Trophoblast cell (in vitro differentiated cells and primary cell): Measurements from ENCODE around the gene LPIN1.
"Not testable (repeated sequence)": the region's sequence is repeated elsewhere in the genome, so short reads cannot be mapped to it uniquely, and the experiment has no call there.

ENCODE experiments used
- DNase-seq, 2 donors: peaks; one replicate each; pipeline ENCODE4 v3.0.0-alpha.2; 2016
- H2AFZ ChIP-seq: 2 replicates; pipeline ENCODE4 v1.6.1; 2013; ENCODE audit warnings: low read length, moderate library complexity, mild to moderate bottlenecking; ENCODE audit not compliant: insufficient read depth, poor library complexity
- H2AK5ac ChIP-seq: 2 replicates; pipeline ENCODE4 v1.6.1; 2013; ENCODE audit warnings: mild to moderate bottlenecking, low read length
- H2BK120ac ChIP-seq: 2 replicates; pipeline ENCODE4 v1.6.1; 2013; ENCODE audit warnings: low read length, mild to moderate bottlenecking, moderate library complexity; ENCODE audit not compliant: insufficient read depth, poor library complexity
- H2BK12ac ChIP-seq: 2 replicates; pipeline ENCODE4 v1.6.1; 2013; ENCODE audit warnings: mild to moderate bottlenecking, low read length, moderate library complexity
- H2BK5ac ChIP-seq: 2 replicates; pipeline ENCODE4 v1.6.1; 2013; ENCODE audit warnings: low read length, low read depth, moderate library complexity, mild to moderate bottlenecking; ENCODE audit not compliant: poor library complexity
- H3K14ac ChIP-seq: 2 replicates; pipeline ENCODE4 v1.6.1; 2013; ENCODE audit warnings: mild to moderate bottlenecking, low read length
- H3K18ac ChIP-seq: 2 replicates; pipeline ENCODE4 v1.6.1; 2013; ENCODE audit warnings: mild to moderate bottlenecking, low read length
- H3K23ac ChIP-seq: 2 replicates; pipeline ENCODE4 v1.6.1; 2013; ENCODE audit warnings: low read length
- H3K27ac ChIP-seq: 2 replicates; pipeline ENCODE4 v1.5.1; 2013; ENCODE audit warnings: low read depth, mild to moderate bottlenecking, inconsistent platforms, low read length, moderate library complexity
- H3K27me3 ChIP-seq: 2 replicates; pipeline ENCODE4 v1.6.1; 2013; ENCODE audit warnings: inconsistent platforms, mild to moderate bottlenecking, low read length, moderate library complexity; ENCODE audit not compliant: insufficient read depth
- H3K36me3 ChIP-seq, 2 experiments: 1 replicate in 1 of 2; 2 replicates in 1 of 2; pipeline ENCODE4 v1.6.1; 2013; ENCODE audit warnings: low read length in 2 of 2, mild to moderate bottlenecking in 2 of 2, moderate library complexity in 1 of 2; ENCODE audit not compliant: insufficient read depth in 2 of 2, control insufficient read depth in 1 of 2
- H3K4ac ChIP-seq: 2 replicates; pipeline ENCODE4 v1.6.1; 2013; ENCODE audit warnings: low read depth, mild to moderate bottlenecking, low read length, moderate library complexity
- H3K4me1 ChIP-seq, 2 experiments: 1 replicate in 1 of 2; 2 replicates in 1 of 2; pipeline ENCODE4 v1.6.1; 2013; ENCODE audit warnings: low read length in 2 of 2, mild to moderate bottlenecking in 2 of 2, moderate library complexity in 1 of 2; ENCODE audit not compliant: insufficient read depth in 2 of 2, control insufficient read depth in 1 of 2
- H3K4me2 ChIP-seq: 2 replicates; pipeline ENCODE4 v1.6.1; 2013; ENCODE audit warnings: inconsistent platforms, mild to moderate bottlenecking, low read length, moderate library complexity
- H3K4me3 ChIP-seq: 2 replicates; pipeline ENCODE4 v1.5.1; 2013; ENCODE audit warnings: mild to moderate bottlenecking, low read depth, low read length, inconsistent platforms
- H3K79me1 ChIP-seq: one replicate; pipeline ENCODE4 v1.6.1; 2013; ENCODE audit warnings: low read length
- H3K79me2 ChIP-seq: 2 replicates; pipeline ENCODE4 v1.6.1; 2013; ENCODE audit warnings: low read length, mild to moderate bottlenecking; ENCODE audit not compliant: control insufficient read depth, insufficient read depth, poor library complexity
- H3K9ac ChIP-seq: 2 replicates; pipeline ENCODE4 v1.6.1; 2013; ENCODE audit warnings: mild to moderate bottlenecking, low read length
- H3K9me3 ChIP-seq: 2 replicates; pipeline ENCODE4 v1.6.1; 2013; ENCODE audit warnings: low read depth, mild to moderate bottlenecking, control low read depth, inconsistent platforms, low read length; ENCODE audit not compliant: insufficient read depth
- H4K12ac ChIP-seq: 2 replicates; pipeline ENCODE4 v1.6.1; 2013; ENCODE audit warnings: low read depth, mild to moderate bottlenecking, low read length, moderate library complexity
- H4K8ac ChIP-seq: 2 replicates; pipeline ENCODE4 v1.6.1; 2013; ENCODE audit warnings: low read depth, mild to moderate bottlenecking, low read length, moderate library complexity
- H4K91ac ChIP-seq: one replicate; pipeline ENCODE4 v1.6.1; 2013; ENCODE audit warnings: low read depth, mild to moderate bottlenecking, low read length, moderate library complexity
- WGBS: extraction: QIAGEN DNeasy Blood & Tissue Kit; methylation state at CpG from one replicate; pipeline ENCODE4 v1.1.7; 2013; ENCODE audit warnings: missing lambda C conversion rate; ENCODE audit not compliant: insufficient read length, insufficient coverage; ENCODE audit errors: extremely low coverage; 5-methylcytosine and 5-hydroxymethylcytosine counted together

The LPIN1 gene

GRCh38 chr2:11812466-11813248 is 66.2 kb downstream of the LPIN1 start:
- Histone ChIP-seq H3K18ac (no peak overlapping the region), H3K79me1 (no peaks in the 10 kb centered on the region), H3K14ac (no peak overlapping the region), H3K79me2 (no peaks in the 10 kb centered on the region), H4K12ac (no peak overlapping the region), H2AFZ (no peak overlapping the region), H3K27me3 (no peaks in the 10 kb centered on the region), H3K4ac (no peak overlapping the region), H3K9me3 (no peaks in the 10 kb centered on the region), H3K27ac (no peak overlapping the region), H2BK5ac (no peak overlapping the region), H3K4me3 (no peak overlapping the region), H2AK5ac (no peak overlapping the region), H4K91ac (no peak overlapping the region), H3K4me1 (no peaks in the 10 kb centered on the region), H3K23ac (no peak overlapping the region), H3K4me2 (no peak overlapping the region), H2BK12ac (no peak overlapping the region), H2BK120ac (no peak overlapping the region), H3K9ac (no peak overlapping the region), H3K36me3 (peaks cover 17 to 24% of the 10 kb centered on the region in 2 experiments), H4K8ac (no peak overlapping the region)
- no peak for DNase-seq
- WGBS: no CpG with 5 or more reads among the region's 25 CpGs

GRCh38 chr2:11813345-11813744 is 66.9 kb downstream of the LPIN1 start:
- H3K4me3 ChIP-seq, H3K9me3 ChIP-seq, H2BK5ac ChIP-seq, H3K14ac ChIP-seq, H3K27me3 ChIP-seq, H3K79me1 ChIP-seq, H3K9ac ChIP-seq, H2AK5ac ChIP-seq, H3K4me2 ChIP-seq, H2BK120ac ChIP-seq, H2BK12ac ChIP-seq, H4K12ac ChIP-seq, H3K79me2 ChIP-seq, H2AFZ ChIP-seq, H3K23ac ChIP-seq, H3K4ac ChIP-seq, H4K8ac ChIP-seq, H4K91ac ChIP-seq, H3K4me1 ChIP-seq, H3K18ac ChIP-seq, DNase-seq, H3K27ac ChIP-seq: not testable (repeated sequence)
- WGBS: no CpG with 5 or more reads among the region's 10 CpGs
- H3K36me3 ChIP-seq: peaks cover 12 to 19% of the 10 kb centered on the region in 2 experiments

GRCh38 chr2:11813951-11814350 is 67.5 kb downstream of the LPIN1 start:
- Histone ChIP-seq H3K23ac (no peak overlapping the region), H3K79me2 (no peaks in the 10 kb centered on the region), H3K18ac (no peak overlapping the region), H2BK5ac (no peak overlapping the region), H2BK120ac (no peak overlapping the region), H4K12ac (no peak overlapping the region), H3K27me3 (no peaks in the 10 kb centered on the region), H2BK12ac (no peak overlapping the region), H4K8ac (no peak overlapping the region), H3K4me2 (no peak overlapping the region), H3K4me3 (no peak overlapping the region), H3K79me1 (no peaks in the 10 kb centered on the region), H3K4ac (no peak overlapping the region), H3K9me3 (no peaks in the 10 kb centered on the region), H3K9ac (no peak overlapping the region), H2AFZ (no peak overlapping the region), H3K14ac (no peak overlapping the region), H3K27ac (no peak overlapping the region), H4K91ac (no peak overlapping the region), H2AK5ac (no peak overlapping the region), H3K36me3 (peaks cover 12 to 19% of the 10 kb centered on the region in 2 experiments), H3K4me1 (no peaks in the 10 kb centered on the region)
- no CpG with 5 or more reads among the region's 7 CpGs for WGBS
- DNase-seq: no peak

DNA sequence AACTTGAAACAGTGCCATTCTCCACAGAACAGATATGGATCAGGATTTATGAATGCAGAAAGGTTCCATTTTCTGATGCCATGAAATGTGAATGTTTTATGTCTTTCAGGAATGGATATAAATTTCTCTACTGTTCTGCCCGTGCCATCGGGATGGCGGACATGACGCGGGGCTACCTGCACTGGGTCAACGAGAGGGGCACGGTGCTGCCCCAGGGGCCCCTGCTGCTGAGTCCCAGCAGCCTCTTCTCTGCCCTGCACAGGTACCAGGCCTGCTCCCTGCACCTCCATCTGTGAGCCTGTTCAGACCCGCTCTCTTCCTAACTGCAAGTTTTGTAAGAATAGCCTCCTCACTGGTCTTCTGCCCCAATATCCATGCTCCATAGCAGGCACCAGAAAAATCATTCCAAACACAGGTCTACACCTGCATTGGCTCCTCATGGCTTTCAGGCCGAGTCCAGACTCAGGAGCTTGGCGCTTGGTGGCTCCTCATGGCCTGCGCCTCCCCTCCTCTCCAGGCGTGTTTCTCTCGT is 68.6 kb downstream of the LPIN1 start:
- Histone ChIP-seq H3K36me3 (peaks cover 12 to 23% of the 10 kb centered on the region in 2 experiments), H3K4me2 (no peak overlapping the region), H2BK12ac (no peak overlapping the region), H4K8ac (no peak overlapping the region), H3K4me1 (no peaks in the 10 kb centered on the region), H4K91ac (no peak overlapping the region), H3K18ac (no peak overlapping the region), H2BK120ac (no peak overlapping the region), H3K27ac (no peak overlapping the region), H3K79me2 (no peaks in the 10 kb centered on the region), H2AK5ac (no peak overlapping the region), H3K14ac (no peak overlapping the region), H3K9me3 (no peaks in the 10 kb centered on the region), H3K4ac (no peak overlapping the region), H3K9ac (no peak overlapping the region), H3K23ac (no peak overlapping the region), H3K4me3 (no peak overlapping the region), H3K79me1 (no peaks in the 10 kb centered on the region), H2AFZ (no peak overlapping the region), H4K12ac (no peak overlapping the region), H3K27me3 (no peaks in the 10 kb centered on the region), H2BK5ac (no peak overlapping the region)
- WGBS: no CpG with 5 or more reads among the region's 13 CpGs
- no peak for DNase-seq
